Measurements from ENCODE around the gene FADS6. TPM values are rescaled to one million over a fixed set of nuclear protein-coding genes. Genes with fewer than 3 reads are reported as not detected.
A peak's percentile ranks its signal among the peaks of the same experiment; 100 is the strongest.

Gene FADS6
- total and polyA plus RNA-seq, 2 donors from 2014 or later, result not detected

DNA sequence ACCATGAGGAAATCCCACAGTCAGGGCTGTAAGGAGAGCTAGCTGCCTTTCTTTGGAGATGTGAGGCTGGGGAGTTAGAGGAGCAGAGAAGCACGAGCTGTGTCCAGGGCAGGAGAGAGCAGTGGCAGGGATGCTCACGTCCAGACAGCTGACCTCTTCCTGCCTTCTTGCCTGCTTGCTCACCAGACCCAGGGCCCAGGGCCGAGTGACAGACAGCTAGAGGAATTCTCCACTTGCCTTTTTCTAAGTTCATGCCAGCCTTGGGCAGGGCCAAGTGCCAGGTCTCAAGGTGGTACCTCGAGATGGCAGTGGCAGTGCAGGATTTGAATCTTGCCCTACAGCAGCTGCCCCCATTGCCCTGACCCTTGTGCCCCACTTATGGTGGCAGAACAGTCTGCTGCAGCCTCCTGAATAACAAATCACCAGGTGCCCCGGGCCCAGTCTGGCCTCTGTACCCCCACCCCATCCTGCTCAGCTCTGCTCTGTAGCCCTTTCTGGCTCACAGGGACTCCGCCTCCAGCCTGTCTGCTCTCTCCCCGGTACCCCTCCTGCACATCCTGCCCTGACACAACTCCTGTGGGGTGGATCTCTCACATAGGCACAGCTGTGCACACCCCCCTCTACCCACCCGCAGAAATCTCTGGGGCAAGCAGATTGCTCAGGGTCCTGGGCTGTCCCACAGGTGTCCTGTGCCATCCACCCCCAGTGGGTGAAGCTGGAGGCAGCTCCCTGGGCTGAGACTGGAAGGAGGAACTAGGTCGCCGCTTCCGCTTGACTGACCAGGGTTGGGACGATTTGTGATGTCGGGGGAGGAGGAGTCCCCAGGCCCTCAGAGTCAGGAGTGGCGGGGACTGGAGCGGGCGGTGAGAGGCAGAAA, 59.7 kb downstream of the FADS6 start:
- intact Hi-C loops (cut with DNase I), result no loop called here
- H3K4me1 ChIP-seq (ENCODE audit: control insufficient read depth in 2 of 3, insufficient read depth in 2 of 3, low read depth in 1 of 3, low read length in 3 of 3), result no peaks in the 10 kb centered on the region
- FAIRE-seq (no peak), DNase-seq (peak in 4 of 5 donors; percentile 68 to 82 (median 76))
- H3K36me3 ChIP-seq (ENCODE audit: control insufficient read depth in 2 of 3, insufficient read depth in 3 of 3, low read length in 3 of 3), result no peaks in the 10 kb centered on the region
- TF ChIP-seq, protein P1, sequence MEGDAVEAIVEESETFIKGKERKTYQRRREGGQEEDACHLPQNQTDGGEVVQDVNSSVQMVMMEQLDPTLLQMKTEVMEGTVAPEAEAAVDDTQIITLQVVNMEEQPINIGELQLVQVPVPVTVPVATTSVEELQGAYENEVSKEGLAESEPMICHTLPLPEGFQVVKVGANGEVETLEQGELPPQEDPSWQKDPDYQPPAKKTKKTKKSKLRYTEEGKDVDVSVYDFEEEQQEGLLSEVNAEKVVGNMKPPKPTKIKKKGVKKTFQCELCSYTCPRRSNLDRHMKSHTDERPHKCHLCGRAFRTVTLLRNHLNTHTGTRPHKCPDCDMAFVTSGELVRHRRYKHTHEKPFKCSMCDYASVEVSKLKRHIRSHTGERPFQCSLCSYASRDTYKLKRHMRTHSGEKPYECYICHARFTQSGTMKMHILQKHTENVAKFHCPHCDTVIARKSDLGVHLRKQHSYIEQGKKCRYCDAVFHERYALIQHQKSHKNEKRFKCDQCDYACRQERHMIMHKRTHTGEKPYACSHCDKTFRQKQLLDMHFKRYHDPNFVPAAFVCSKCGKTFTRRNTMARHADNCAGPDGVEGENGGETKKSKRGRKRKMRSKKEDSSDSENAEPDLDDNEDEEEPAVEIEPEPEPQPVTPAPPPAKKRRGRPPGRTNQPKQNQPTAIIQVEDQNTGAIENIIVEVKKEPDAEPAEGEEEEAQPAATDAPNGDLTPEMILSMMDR (IDR thresholded peaks at IDR 0.05; ENCODE audit: borderline replicate concordance, extremely low read depth, insufficient read depth), result no peak
- no peaks in the 10 kb centered on the region for H3K9me3 ChIP-seq (ENCODE audit: control insufficient read depth in 2 of 3, insufficient read depth in 1 of 3, low read length in 3 of 3)
- H3K4me3 ChIP-seq (ENCODE audit: low read length in 3 of 3), result no peak overlapping the region
- no peak overlapping the region for H3K27ac ChIP-seq (ENCODE audit: low read depth in 2 of 2, low read length in 2 of 2)
- no peaks in the 10 kb centered on the region for H3K27me3 ChIP-seq (ENCODE audit: control insufficient read depth, insufficient read depth, low read length)
- no peak overlapping the region for H3K9ac ChIP-seq (ENCODE audit: low read length in 3 of 3)

- no peaks in the 10 kb centered on the region for H3K9me3 ChIP-seq (ENCODE audit: control insufficient read depth in 2 of 3, insufficient read depth in 1 of 3, low read length in 3 of 3)
- TF ChIP-seq, protein P1 (IDR thresholded peaks at IDR 0.05; ENCODE audit: borderline replicate concordance, extremely low read depth, insufficient read depth), result no peak
- H3K27me3 ChIP-seq (ENCODE audit: control insufficient read depth, insufficient read depth, low read length), result no peaks in the 10 kb centered on the region
- no peak overlapping the region for H3K4me3 ChIP-seq (ENCODE audit: low read length in 3 of 3)
- FAIRE-seq (no peak), DNase-seq (peak in 1 of 5 donors; percentile 27)
- intact Hi-C loops (cut with DNase I), result no loop called here
- no peak overlapping the region for H3K27ac ChIP-seq (ENCODE audit: low read depth in 2 of 2, low read length in 2 of 2)
- H3K4me1 ChIP-seq (ENCODE audit: control insufficient read depth in 2 of 3, insufficient read depth in 2 of 3, low read depth in 1 of 3, low read length in 3 of 3), result no peaks in the 10 kb centered on the region
- no peak overlapping the region for H3K9ac ChIP-seq (ENCODE audit: low read length in 3 of 3)
- H3K36me3 ChIP-seq (ENCODE audit: control insufficient read depth in 2 of 3, insufficient read depth in 3 of 3, low read length in 3 of 3), result no peaks in the 10 kb centered on the region
These were observed 61.0 kb downstream of the FADS6 start for GRCh38 chr17:74832421-74832820.

DNA sequence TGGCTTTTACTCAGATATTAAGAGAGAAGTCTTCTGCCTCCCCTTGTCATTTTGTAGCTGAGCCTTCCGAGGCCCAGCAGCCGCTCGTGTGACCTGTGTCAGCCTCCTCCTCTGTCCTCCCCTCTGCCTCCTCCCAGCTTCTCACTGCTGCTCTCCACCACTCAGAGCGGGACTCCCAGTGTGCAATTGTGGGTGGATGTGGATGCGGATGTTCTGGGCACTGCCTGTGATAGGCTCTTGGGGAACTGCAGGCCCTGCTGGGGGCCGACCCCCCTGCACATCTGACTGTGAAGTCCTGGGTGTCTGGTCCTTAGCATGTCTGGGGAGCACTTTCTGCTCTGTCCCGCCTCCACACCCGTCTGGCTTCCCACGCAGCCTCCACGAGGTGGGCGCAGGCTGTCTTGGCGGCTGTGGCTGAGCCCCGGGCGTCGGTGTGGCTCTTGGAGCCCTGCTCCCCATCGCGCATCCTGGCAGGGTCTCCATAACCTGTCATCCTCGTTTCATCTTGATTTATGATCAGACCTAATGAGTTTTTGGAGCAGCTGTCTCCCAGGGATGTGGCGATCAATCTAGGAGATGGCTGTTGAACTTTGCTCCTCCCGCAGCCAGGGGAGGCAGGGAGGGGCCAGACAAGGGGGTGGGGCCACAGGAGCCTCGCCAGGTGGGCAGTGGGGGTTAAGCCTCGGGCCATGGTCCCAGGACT, 61.8 kb downstream of the FADS6 start:
- no peak for FAIRE-seq
- H3K4me1 ChIP-seq (ENCODE audit: control insufficient read depth in 2 of 3, insufficient read depth in 2 of 3, low read depth in 1 of 3, low read length in 3 of 3), result no peaks in the 10 kb centered on the region

More for the DNA sequence above, 61.8 kb downstream of the FADS6 start:
- DNase-seq, result peak in 4 of 5 donors; percentile 72 to 87 (median 82)
- H3K27ac ChIP-seq (ENCODE audit: low read depth in 2 of 2, low read length in 2 of 2), result no peak overlapping the region
- no peak overlapping the region for H3K4me3 ChIP-seq (ENCODE audit: low read length in 3 of 3)
- H3K36me3 ChIP-seq (ENCODE audit: control insufficient read depth in 2 of 3, insufficient read depth in 3 of 3, low read length in 3 of 3), result no peaks in the 10 kb centered on the region
- H3K9me3 ChIP-seq (ENCODE audit: control insufficient read depth in 2 of 3, insufficient read depth in 1 of 3, low read length in 3 of 3), result no peaks in the 10 kb centered on the region
- TF ChIP-seq, protein P1 (IDR thresholded peaks at IDR 0.05; ENCODE audit: borderline replicate concordance, extremely low read depth, insufficient read depth), result no peak
- H3K27me3 ChIP-seq (ENCODE audit: control insufficient read depth, insufficient read depth, low read length), result no peaks in the 10 kb centered on the region
- no peak overlapping the region for H3K9ac ChIP-seq (ENCODE audit: low read length in 3 of 3)
- intact Hi-C loops (cut with DNase I), result no loop called here

Measured in kidney (tissue), 14 donors.